ENCODE results near the gene EPB41L1. TPM values are rescaled to one million over a fixed set of nuclear protein-coding genes. Genes with fewer than 3 reads are reported as not detected.

The EPB41L1 gene
- total RNA-seq, 3 donors from 2014 or later (not counting 1 experiment from before 2014, with no cell fraction given), result 0.21 to 0.29 TPM; not detected in 1

DNA sequence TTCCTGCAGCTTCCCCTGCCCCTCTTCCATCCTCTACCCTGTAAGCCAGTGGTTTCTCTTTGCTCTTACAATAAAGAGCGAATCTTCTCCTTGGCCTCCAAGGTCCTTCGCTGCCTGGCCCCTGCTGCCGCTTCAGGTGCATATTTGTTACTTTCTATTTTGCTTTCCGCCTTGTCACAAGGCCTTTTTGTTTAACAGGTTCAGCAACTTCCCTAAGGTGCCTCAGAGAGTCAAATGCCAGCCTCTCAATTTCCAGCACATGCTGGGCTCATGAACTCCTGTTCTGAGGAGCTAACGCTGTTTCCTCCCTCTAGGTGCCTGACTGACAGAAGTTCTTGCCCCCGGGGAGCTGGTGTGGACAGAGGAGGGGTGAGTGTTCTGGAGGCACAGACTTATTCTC is 42.4 kb upstream of the EPB41L1 start:
- H3K27me3 Mint-ChIP-seq (ENCODE audit: low read depth in 2 of 2), result peaks cover 0 to 15% of the 10 kb centered on the region in 2 donors
- no peak overlapping the region for H3K27ac Mint-ChIP-seq
- no peaks in the 10 kb centered on the region for H3K27me3 ChIP-seq (ENCODE audit: control insufficient read depth, insufficient read depth, low read length)
- no peaks in the 10 kb centered on the region for H3K4me1 ChIP-seq (ENCODE audit: control insufficient read depth, insufficient read depth, low read length)
- DNase-seq (no peak), ATAC-seq (no peak)
- no peaks in the 10 kb centered on the region for H3K9me3 Mint-ChIP-seq
- H3K4me1 Mint-ChIP-seq, result no peaks in the 10 kb centered on the region
- no peak overlapping the region for H3K27ac ChIP-seq (ENCODE audit: low read length)
- H3K4me3 Mint-ChIP-seq, result no peak overlapping the region
- no peak overlapping the region for H3K4me3 ChIP-seq (ENCODE audit: low read length)
- H3K36me3 ChIP-seq (ENCODE audit: control insufficient read depth, insufficient read depth, low read length), result no peaks in the 10 kb centered on the region
- H3K9me3 ChIP-seq (ENCODE audit: control insufficient read depth, insufficient read depth, low read length), result no peaks in the 10 kb centered on the region
- no peaks in the 10 kb centered on the region for H3K36me3 Mint-ChIP-seq
- intact Hi-C loops (cut with micrococcal nuclease), result no loop called here
- TF ChIP-seq CTCF (IDR thresholded peaks at IDR 0.05), result no peak
- 77% methylated on average over 6 of the region's 6 CpGs for WGBS (ENCODE audit: insufficient coverage)

GRCh38 chr20:36113036-36113435 is 41.5 kb upstream of the EPB41L1 start:
- no peak for TF ChIP-seq CTCF (IDR thresholded peaks at IDR 0.05)
- 86% methylated on average over 5 of the region's 5 CpGs for WGBS (ENCODE audit: insufficient coverage)
- H3K36me3 Mint-ChIP-seq, result no peaks in the 10 kb centered on the region
- no peaks in the 10 kb centered on the region for H3K36me3 ChIP-seq (ENCODE audit: control insufficient read depth, insufficient read depth, low read length)
- H3K4me3 ChIP-seq (ENCODE audit: low read length), result no peak overlapping the region
- H3K27ac Mint-ChIP-seq, result no peak overlapping the region
- no peak overlapping the region for H3K27ac ChIP-seq (ENCODE audit: low read length)
- H3K9me3 Mint-ChIP-seq, result no peaks in the 10 kb centered on the region
- peaks cover 0 to 15% of the 10 kb centered on the region in 2 donors for H3K27me3 Mint-ChIP-seq (ENCODE audit: low read depth in 2 of 2)
- intact Hi-C loops (cut with micrococcal nuclease), result no loop called here
- no peaks in the 10 kb centered on the region for H3K4me1 Mint-ChIP-seq
- no peak overlapping the region for H3K4me3 Mint-ChIP-seq
- no peaks in the 10 kb centered on the region for H3K4me1 ChIP-seq (ENCODE audit: control insufficient read depth, insufficient read depth, low read length)
- DNase-seq (no peak), ATAC-seq (no peak)
- no peaks in the 10 kb centered on the region for H3K9me3 ChIP-seq (ENCODE audit: control insufficient read depth, insufficient read depth, low read length)
- H3K27me3 ChIP-seq (ENCODE audit: control insufficient read depth, insufficient read depth, low read length), result no peaks in the 10 kb centered on the region

- Mint-ChIP-seq H3K4me3 (no peak overlapping the region), H3K27me3 (ENCODE audit: low read depth in 2 of 2) (peaks cover 0 to 15% of the 10 kb centered on the region in 2 donors), H3K4me1 (no peaks in the 10 kb centered on the region), H3K9me3 (no peaks in the 10 kb centered on the region), H3K27ac (no peak overlapping the region), H3K36me3 (no peaks in the 10 kb centered on the region)
- Histone ChIP-seq H3K27ac (ENCODE audit: low read length) (no peak overlapping the region), H3K4me3 (ENCODE audit: low read length) (no peak overlapping the region), H3K36me3 (ENCODE audit: control insufficient read depth, insufficient read depth, low read length) (no peaks in the 10 kb centered on the region), H3K4me1 (ENCODE audit: control insufficient read depth, insufficient read depth, low read length) (no peaks in the 10 kb centered on the region), H3K27me3 (ENCODE audit: control insufficient read depth, insufficient read depth, low read length) (no peaks in the 10 kb centered on the region), H3K9me3 (ENCODE audit: control insufficient read depth, insufficient read depth, low read length) (no peaks in the 10 kb centered on the region)
- DNase-seq (no peak), ATAC-seq (no peak)
- WGBS (ENCODE audit: insufficient coverage), result 73% methylated on average over 12 of the region's 13 CpGs
- intact Hi-C loops (cut with micrococcal nuclease), result no loop called here
- no peak for TF ChIP-seq CTCF (IDR thresholded peaks at IDR 0.05)
These were observed 40.8 kb upstream of the EPB41L1 start for GRCh38 chr20:36113566-36114250.

DNA sequence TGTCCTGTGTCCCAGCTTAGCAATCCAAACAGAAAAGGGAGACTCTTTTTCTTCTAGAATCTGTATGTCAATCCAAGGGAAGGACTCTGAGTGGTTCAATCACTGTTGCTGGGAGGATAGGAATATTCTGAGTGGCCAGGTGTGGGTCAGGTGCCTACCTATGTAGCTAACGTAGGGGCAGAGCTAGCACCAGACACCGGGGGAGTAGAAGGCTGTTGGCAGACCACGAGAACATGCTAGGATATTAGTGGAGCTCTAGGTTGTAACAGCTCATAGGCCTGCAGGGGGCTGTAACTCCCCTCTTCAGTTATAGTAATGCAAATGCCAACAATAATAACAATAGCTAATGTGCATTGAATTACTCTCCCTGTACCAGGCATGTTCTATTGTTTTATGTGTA is 39.8 kb upstream of the EPB41L1 start:
- Mint-ChIP-seq H3K36me3 (no peaks in the 10 kb centered on the region), H3K27me3 (ENCODE audit: low read depth in 2 of 2) (peaks cover 0 to 15% of the 10 kb centered on the region in 2 donors), H3K4me3 (no peak overlapping the region), H3K27ac (no peak overlapping the region), H3K9me3 (no peaks in the 10 kb centered on the region), H3K4me1 (no peaks in the 10 kb centered on the region)
- TF ChIP-seq CTCF (IDR thresholded peaks at IDR 0.05), result no peak
- DNase-seq, result no peak
- no peaks in the 10 kb centered on the region for H3K9me3 ChIP-seq (ENCODE audit: control insufficient read depth, insufficient read depth, low read length)
- no peak overlapping the region for H3K27ac ChIP-seq (ENCODE audit: low read length)
- H3K36me3 ChIP-seq (ENCODE audit: control insufficient read depth, insufficient read depth, low read length), result no peaks in the 10 kb centered on the region
- H3K4me1 ChIP-seq (ENCODE audit: control insufficient read depth, insufficient read depth, low read length), result no peaks in the 10 kb centered on the region
- H3K27me3 ChIP-seq (ENCODE audit: control insufficient read depth, insufficient read depth, low read length), result no peaks in the 10 kb centered on the region
- no peak for ATAC-seq
- WGBS (ENCODE audit: insufficient coverage), result 86% methylated on average over 3 of the region's 3 CpGs
- no peak overlapping the region for H3K4me3 ChIP-seq (ENCODE audit: low read length)
- intact Hi-C loops (cut with micrococcal nuclease), result no loop called here

Measured in natural killer cell (primary cell).